ENCODE measurements around the gene SAMD7. TPM values are rescaled to one million over a fixed set of nuclear protein-coding genes. Genes with fewer than 3 reads are reported as not detected.
A peak's percentile ranks its signal among the peaks of the same experiment; 100 is the strongest.

SAMD7 gene
- total RNA-seq, 1 experiment from 2014 or later: not detected

- ChIA-PET POLR2A (ENCODE audit: unreplicated experiment) (no interaction called here), CTCF (no interaction called here)
- intact Hi-C loops (cut with micrococcal nuclease): no loop called here
- Histone ChIP-seq H3K4me1 (ENCODE audit: insufficient read depth, low read length) (no peaks in the 10 kb centered on the region), H3F3A (ENCODE audit: low read length, unreplicated experiment) (no peaks in the 10 kb centered on the region), H3K9me2 (replicated peaks; ENCODE audit: low read length) (no peaks in the 10 kb centered on the region), H3K4me2 (ENCODE audit: low read length) (no peak overlapping the region), H3K27me3 (ENCODE audit: low read length) (no peaks in the 10 kb centered on the region), H3K9ac (ENCODE audit: low read length) (no peak overlapping the region), H3K4me3 (ENCODE audit: low read length) (no peak overlapping the region), H3K79me2 (ENCODE audit: low read length) (no peaks in the 10 kb centered on the region), H3K9me3 (ENCODE audit: low read length) (no peaks in the 10 kb centered on the region), H3K27ac (ENCODE audit: low read length) (no peak overlapping the region), H4K20me1 (ENCODE audit: low read length) (no peaks in the 10 kb centered on the region), H2AFZ (ENCODE audit: low read length) (no peak overlapping the region), H3K36me3 (ENCODE audit: low read depth, low read length) (no peaks in the 10 kb centered on the region)
- BruUV-seq (replicated peaks): no TSS peak
- TF ChIP-seq CTCF (conservative IDR thresholded peaks at IDR 0.05; ENCODE audit: low read depth, low read length): no peak
- TF ChIP-seq EZH2phosphoT487 (IDR thresholded peaks at IDR 0.05; ENCODE audit: borderline replicate concordance, low read length): no peak
- no peak for TF ChIP-seq EZH2 (IDR thresholded peaks at IDR 0.05; ENCODE audit: low read length, unreplicated experiment)
- peak; percentile 72 for ATAC-seq
- DNase-seq: peak; percentile 18
These were observed 37.4 kb downstream of the SAMD7 start for GRCh38 chr3:169948559-169949448.

DNA sequence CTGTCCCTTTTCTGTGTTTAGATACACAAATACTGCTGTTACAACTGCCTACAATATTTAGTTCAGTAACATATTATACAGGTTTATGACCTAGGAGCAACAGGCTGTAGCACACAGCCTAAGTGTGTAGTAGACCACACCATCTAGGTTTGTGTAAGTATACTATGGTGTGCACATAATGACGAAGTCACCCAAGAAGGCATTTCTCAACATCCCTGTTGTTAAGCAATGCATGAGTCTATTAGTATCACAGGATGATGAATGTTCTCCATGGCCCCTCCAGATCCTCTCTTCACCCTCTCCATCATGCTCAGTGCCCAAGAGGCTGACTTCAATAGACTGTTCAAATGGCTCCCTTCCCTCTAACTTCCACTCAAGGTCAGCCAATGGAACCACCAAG, 40.7 kb downstream of the SAMD7 start:
- ATAC-seq (no peak), DNase-seq (no peak)
- ChIA-PET CTCF (no interaction called here), POLR2A (ENCODE audit: unreplicated experiment) (no interaction called here)
- intact Hi-C loops (cut with micrococcal nuclease): no loop called here
- H3K9me2 ChIP-seq (replicated peaks; ENCODE audit: low read length): no peaks in the 10 kb centered on the region
- no peak for TF ChIP-seq EZH2phosphoT487 (IDR thresholded peaks at IDR 0.05; ENCODE audit: borderline replicate concordance, low read length)
- no peak for TF ChIP-seq EZH2 (IDR thresholded peaks at IDR 0.05; ENCODE audit: low read length, unreplicated experiment)
- TF ChIP-seq CTCF (conservative IDR thresholded peaks at IDR 0.05; ENCODE audit: low read depth, low read length): no peak
- no peak overlapping the region for H2AFZ ChIP-seq (ENCODE audit: low read length)
- H3K9me3 ChIP-seq (ENCODE audit: low read length): no peaks in the 10 kb centered on the region
- H3K36me3 ChIP-seq (ENCODE audit: low read depth, low read length): no peaks in the 10 kb centered on the region
- H3K4me3 ChIP-seq (ENCODE audit: low read length): no peak overlapping the region
- no peaks in the 10 kb centered on the region for H4K20me1 ChIP-seq (ENCODE audit: low read length)
- no peaks in the 10 kb centered on the region for H3F3A ChIP-seq (ENCODE audit: low read length, unreplicated experiment)
- no peaks in the 10 kb centered on the region for H3K79me2 ChIP-seq (ENCODE audit: low read length)
- no TSS peak for BruUV-seq (replicated peaks)
- no peaks in the 10 kb centered on the region for H3K27me3 ChIP-seq (ENCODE audit: low read length)
- H3K27ac ChIP-seq (ENCODE audit: low read length): no peak overlapping the region
- no peak overlapping the region for H3K9ac ChIP-seq (ENCODE audit: low read length)
- no peaks in the 10 kb centered on the region for H3K4me1 ChIP-seq (ENCODE audit: insufficient read depth, low read length)
- no peak overlapping the region for H3K4me2 ChIP-seq (ENCODE audit: low read length)

- no peak overlapping the region for H3K9ac ChIP-seq (ENCODE audit: low read length)
- TF ChIP-seq EZH2phosphoT487 (IDR thresholded peaks at IDR 0.05; ENCODE audit: borderline replicate concordance, low read length): no peak
- TF ChIP-seq EZH2 (IDR thresholded peaks at IDR 0.05; ENCODE audit: low read length, unreplicated experiment): no peak
- TF ChIP-seq CTCF (conservative IDR thresholded peaks at IDR 0.05; ENCODE audit: low read depth, low read length): no peak
- ChIA-PET CTCF (no interaction called here), POLR2A (ENCODE audit: unreplicated experiment) (no interaction called here)
- no peak overlapping the region for H3K27ac ChIP-seq (ENCODE audit: low read length)
- no peaks in the 10 kb centered on the region for H3K79me2 ChIP-seq (ENCODE audit: low read length)
- DNase-seq (no peak), ATAC-seq (no peak)
- no peaks in the 10 kb centered on the region for H3K36me3 ChIP-seq (ENCODE audit: low read depth, low read length)
- intact Hi-C loops (cut with micrococcal nuclease): no loop called here
- no peaks in the 10 kb centered on the region for H3K4me1 ChIP-seq (ENCODE audit: insufficient read depth, low read length)
- no peak overlapping the region for H3K4me3 ChIP-seq (ENCODE audit: low read length)
- no TSS peak for BruUV-seq (replicated peaks)
- no peaks in the 10 kb centered on the region for H3K27me3 ChIP-seq (ENCODE audit: low read length)
- no peaks in the 10 kb centered on the region for H4K20me1 ChIP-seq (ENCODE audit: low read length)
- H3K9me2 ChIP-seq (replicated peaks; ENCODE audit: low read length): no peaks in the 10 kb centered on the region
- H2AFZ ChIP-seq (ENCODE audit: low read length): 0 out of 2 replicates have a peak overlapping the region, but pooled peaks have one; percentile 0
- H3K4me2 ChIP-seq (ENCODE audit: low read length): no peak overlapping the region
- no peaks in the 10 kb centered on the region for H3F3A ChIP-seq (ENCODE audit: low read length, unreplicated experiment)
- H3K9me3 ChIP-seq (ENCODE audit: low read length): no peaks in the 10 kb centered on the region
These were observed 42.2 kb downstream of the SAMD7 start for GRCh38 chr3:169953462-169954141.
